NCI-H2227 (cell line): ENCODE measurements around the gene FBXO38.
"Not testable (repeated sequence)": the region's sequence is repeated elsewhere in the genome, so short reads cannot be mapped to it uniquely, and the experiment has no call there.

Experiments
- DNase-seq: peaks from one replicate; lab custom pipeline; 2025; ENCODE audit not compliant: unreplicated experiment; lab: John Stamatoyannopoulos, UW

Gene FBXO38

DNA sequence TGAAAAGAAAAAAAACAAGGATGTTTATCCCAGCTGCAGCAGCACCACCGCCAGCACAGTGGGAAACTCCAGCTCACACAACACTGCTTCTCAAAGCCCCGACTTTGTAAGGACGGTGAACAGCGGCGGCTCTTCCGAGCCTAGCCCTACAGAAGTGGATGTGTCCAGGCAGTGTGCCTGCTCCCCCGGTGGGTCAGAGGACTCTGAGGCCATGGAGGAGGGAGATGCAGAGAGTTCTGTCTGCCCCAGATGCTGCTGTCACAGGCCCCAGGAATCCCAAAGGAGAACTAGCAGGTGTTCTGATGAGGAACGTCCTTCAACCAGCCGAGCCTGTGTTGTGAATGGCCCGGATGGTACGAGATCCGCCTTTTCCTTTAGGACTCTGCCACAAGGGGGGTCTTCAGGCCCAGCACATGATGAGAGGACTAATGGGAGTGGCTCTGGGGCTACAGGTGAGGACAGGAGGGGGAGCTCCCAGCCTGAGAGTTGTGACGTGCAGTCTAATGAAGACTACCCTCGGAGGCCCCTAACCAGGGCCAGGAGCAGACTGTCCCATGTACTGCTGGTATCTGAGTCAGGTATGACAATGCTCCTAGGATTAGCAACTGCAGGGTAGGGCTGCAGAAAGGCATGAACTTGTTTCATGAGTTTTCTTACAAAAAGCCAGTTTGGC, 43.7 kb downstream of the FBXO38 start:
- no peak for DNase-seq

DNA sequence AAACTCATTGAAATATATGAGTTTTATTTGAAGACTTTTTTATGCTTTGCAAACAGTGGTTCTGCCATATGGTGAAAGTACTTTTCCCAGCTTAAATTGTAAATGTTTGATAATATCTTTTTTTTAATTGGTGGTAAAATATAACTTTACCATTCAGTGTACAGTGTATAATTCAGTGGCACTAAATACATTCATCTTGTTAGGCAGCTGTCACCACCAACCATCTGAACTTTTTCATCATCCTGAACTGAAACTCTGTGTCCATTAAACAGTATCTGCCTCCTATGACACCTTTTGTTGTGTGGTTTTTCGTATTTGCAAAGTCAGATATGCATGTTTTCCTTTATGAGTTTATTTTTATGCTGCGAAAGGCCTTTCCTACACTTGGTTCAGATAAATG, 45.1 kb downstream of the FBXO38 start:
- DNase-seq: no peak

DNA sequence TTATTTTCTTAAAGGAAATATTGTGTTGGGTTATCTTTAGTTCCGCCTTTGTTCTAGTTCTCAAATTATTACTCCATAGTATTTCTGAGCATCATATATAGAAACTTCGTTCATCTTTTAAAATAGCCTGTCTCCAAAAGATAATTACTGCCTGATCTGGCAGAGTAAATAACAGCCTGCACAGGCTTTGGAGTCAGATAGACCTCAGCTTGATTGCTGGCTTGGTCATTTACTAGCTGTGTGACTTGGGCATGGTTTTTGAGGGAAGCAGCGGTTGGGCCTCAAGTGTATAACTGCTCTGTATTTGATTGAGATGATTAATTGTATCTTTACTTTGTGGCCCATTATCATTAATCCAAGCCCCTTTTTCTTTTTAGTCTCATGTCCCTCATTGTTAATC, 50.1 kb downstream of the FBXO38 start:
- no peak for DNase-seq

DNA sequence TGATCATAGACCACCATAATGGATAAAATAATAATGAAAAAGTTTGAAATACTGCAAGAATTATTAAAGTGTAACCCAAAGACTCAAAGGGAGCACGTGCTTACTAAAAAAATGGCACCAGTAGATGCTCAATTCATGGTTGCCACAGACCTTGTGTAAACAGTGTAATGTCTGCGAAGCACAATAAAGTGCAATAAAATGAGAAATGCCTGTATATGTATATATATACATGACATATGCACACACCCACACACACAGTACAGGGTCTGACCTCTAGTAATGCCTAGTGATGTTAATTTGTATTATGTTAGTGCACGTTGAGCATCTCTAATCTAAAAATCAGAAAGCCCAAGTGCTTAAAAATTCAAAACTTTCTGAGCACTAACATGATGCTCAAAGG, 52.3 kb downstream of the FBXO38 start:
- DNase-seq: no peak

DNA sequence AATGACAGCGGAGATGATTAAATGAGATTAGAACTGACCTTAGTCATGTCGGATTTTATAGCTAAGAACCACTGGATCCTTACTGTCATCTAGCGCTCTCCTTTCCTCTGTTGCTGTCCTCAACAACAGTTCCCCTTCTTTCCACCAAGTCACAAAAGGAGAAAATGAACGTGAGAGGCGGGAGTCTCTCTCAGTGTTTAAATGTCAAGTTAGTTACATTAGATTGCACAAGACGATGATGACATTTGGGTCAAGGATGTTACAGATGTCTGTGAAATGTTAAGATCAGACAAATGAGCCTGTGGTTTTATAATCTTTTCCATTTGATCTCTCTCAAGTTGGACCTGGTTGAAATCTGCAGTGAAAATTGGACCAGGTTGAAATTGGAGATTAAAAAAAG, 53.5 kb downstream of the FBXO38 start:
- no peak for DNase-seq

DNA sequence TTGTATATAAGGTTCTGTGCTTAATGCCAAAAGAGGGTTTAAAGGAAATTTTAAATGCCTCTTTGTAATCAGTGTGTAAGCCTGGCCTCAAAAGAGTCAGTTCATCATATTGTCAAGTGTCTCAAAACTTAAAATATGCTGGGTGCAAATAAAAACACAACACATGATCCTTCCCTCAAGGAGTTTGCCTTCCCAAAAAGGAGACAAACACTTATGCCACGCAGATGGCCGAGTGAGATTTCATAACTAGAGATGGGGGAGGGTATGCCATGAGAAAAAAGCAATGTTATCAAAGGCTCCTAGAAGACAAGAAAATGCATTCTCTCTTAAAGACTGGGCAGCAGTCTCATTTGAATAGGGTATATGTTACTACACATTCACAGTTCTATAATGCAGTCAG, 55.2 kb downstream of the FBXO38 start:
- DNase-seq: no peak

DNA sequence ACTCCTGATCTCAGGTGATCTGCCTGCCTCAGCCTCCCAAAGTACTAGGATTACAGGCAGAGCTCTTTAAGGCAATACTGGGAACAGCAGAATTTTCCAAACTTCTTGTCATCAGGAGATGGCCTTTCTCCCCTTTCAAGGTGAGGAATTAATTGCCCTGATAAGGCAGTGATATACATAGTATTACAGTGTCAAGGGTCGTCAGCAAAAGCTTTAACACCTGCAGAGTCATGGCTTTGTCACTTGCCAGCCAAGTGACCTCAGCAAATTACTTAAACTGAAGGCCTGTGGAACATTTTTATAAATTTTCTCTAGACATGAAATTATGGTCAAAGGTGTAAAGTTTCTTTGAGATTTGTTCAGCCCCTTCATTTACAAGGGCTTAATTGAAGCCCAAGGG, 59.5 kb downstream of the FBXO38 start:
- DNase-seq: no peak

DNA sequence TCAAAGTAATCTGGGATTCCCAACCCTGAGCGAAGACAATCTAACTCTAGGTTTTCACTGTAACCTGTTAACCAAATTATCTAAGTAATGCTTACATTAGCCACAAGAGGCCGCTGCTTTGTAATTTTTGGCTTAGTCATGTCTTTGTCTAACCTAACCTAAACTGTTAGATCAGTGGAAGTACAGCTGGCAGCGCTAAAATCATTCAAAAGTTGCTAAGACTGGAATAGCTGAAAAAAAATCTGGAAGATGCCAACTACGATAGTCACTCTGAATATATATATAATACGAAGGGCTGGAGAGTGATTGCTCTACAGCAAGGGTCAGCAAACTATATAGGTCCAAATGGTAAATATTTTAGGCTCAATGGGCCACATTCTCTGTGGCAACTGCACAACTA, 60.2 kb downstream of the FBXO38 start:
- peak; percentile 75 for DNase-seq

DNA sequence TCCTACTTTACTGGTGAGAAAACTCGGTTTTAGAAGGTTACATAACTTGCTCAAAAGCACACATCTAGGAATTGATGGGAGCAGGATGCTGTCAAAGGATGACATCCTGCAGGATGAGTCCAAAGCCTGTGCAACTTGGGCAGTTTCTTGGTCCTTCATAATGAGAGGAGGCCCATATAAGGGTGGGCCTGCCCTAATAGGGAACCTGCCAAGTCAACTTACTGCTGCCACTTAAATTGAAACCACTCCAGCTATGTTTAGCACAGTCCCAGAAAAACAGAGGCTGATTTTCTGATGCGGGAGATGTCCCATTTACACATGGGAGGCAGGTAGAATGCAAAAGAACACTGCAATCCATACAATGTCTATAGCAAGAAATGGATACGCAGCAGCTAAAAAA, 61.8 kb downstream of the FBXO38 start:
- DNase-seq: no peak

DNA sequence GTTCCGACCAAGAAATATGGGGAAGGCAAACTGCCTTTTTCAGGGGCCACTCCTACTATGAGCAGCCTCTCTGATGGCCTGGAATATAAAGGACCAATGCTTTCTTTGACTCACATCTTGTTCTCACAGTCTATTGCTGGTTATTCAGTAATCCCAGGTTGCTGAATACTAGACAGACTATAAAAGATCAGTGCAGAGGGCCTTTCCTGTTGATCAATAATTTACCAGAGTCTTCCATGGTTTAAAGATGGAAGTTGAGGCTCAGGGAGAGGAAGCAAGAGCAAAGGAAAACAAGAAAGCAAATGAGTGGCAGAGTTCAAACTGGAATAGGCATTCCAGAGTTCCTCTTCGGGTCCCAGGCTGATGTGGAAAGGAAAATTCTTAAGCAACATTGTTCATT, 62.9 kb downstream of the FBXO38 start:
- no peak for DNase-seq

DNA sequence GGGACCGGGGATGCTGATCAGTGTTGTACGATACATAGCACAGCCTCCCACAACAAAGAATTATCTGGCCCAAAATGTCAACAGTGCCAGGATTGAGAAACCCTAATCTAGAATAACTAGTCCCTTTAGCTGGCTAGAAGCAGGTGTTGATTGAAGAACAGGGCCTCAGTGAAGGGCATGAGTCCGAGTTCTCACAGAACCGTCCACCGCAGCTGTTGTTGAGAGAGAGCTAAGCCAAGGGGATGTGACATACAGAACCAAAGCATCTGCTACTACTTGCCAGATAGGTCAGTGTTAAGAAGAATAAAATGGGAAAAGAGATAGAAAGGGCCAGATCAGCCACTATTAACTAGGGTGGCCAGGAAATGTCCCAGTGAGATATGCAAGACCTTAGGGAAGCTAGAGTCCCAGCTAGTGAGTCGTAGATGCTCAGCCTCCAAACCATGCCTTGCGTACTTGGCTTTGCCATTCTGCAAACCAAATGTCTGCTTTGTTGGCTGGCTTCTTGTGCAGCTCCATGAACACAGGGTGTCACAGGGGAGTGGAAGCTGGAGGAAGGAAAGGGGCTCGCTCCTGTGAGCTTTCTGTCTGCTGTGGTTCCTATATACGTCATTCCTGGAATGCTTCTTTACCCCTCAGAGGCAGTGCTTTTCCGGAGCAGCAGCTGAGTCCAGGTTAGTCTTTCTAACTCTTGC, 68.9 kb downstream of the FBXO38 start:
- DNase-seq: no peak

DNA sequence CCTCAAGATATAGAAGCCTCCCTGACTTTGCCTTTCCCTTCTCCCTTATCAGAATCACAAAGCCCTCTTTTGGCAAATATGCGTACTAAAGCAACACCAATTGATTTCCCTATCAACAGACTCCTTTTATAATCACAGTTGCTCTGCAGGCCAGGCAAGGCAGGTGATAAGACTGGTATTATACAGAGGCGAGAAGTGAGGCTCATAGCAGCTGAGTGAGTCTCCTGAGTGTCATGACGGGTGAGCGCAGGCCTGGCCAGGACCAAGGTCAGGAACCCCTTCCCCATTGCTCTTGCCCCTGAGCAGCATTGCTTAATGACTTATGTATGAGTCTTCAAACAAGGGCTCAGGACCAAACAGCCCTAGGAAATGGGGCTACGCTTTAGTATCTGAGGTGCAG, 70.8 kb downstream of the FBXO38 start:
- DNase-seq: no peak

DNA sequence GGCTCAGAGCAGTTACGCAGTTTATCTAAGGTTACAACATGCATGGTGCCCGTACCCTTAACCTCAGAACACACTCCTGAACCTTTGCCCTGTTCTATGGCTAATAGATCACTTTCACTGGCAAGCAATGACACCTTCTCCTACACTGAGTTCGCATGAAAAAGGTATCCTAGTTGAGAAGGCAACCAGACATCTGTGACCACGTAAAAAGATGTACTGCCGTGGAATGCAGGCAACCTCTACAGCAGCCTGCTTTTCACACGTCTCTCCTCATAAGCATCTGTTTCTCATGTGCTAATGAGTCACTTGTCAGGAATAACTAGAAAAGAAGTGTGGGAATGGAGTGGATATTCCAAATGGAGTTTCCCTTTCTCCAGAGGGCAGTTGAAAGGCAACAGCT, 71.4 kb downstream of the FBXO38 start:
- DNase-seq: no peak

DNA sequence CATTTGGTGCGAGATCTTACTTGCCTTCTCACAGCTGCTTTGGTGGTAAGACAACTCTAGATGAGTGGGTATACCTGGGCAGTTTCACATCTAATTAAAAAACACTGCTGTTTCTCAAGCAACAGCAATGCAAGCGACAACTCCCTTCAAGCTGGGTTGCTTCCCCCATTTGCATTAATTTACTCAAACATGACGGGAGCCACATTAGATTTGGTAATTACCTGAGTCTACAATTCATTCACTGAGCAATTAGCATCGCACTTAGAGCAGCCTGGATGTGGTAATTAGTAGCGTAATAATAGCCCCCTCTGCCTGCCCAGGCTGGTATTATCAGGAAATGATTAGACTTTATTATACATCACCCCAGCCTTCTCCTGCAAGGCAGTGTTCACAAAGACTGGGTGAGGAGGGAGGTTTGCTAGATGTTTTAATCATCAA, 73.4 kb downstream of the FBXO38 start:
- no peak for DNase-seq

DNA sequence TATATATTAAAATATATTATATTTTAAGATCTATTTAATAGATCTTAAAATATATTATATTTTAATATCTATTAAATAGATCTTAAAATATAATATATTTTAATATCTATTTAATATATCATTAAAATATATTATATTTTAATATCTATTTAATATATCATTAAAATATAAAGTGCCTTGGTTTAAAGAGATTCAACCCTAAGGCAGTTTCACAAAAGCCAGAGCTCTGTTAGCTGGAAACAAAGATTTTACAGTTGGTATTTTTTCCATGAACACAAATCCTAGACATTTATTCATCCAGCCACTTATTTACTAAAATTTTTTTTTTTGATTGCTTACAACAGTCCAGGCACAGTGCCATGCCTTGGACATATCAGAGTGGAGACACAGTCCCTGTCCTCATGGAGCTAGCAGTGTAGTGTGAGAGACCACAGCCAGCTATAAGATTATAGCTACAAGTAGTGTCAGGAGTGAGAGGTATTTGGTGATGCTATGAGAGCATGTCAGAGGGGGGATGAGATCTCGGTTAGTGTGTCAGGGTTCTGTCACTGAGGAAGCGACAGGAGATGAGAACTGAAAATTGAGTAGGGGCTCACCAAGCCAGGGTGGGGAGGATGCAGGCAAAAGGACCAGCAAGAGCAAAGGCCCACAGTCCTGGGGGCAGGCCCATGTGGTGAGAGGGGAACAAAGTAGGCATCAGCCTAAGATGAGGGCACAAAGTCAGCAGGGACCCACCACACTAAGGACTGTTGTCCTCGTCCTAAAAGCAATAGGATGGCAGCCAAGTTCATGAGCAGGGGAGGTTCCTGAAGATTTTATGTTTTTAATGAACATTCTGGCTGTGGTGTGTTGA, 74.5 kb downstream of the FBXO38 start:
- no peak for DNase-seq

DNA sequence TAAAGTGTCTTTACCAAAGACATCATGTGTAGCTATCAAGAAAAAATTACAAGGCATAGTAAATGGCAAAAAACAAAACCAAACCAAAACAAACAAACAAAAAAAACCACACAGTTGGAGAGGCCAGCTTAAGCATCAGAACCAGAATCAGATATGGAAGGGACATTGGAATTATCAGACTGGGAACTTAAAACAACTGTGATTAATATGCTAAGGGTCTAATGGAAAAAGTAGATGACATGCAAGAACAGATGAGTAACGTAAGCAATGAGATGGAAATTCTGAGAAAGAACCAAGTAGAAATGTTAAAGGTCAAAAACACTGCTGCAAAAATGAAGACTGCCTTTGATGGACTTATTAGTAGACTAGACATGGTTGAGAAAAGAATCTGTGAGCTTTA, 75.9 kb downstream of the FBXO38 start:
- DNase-seq: no peak

DNA sequence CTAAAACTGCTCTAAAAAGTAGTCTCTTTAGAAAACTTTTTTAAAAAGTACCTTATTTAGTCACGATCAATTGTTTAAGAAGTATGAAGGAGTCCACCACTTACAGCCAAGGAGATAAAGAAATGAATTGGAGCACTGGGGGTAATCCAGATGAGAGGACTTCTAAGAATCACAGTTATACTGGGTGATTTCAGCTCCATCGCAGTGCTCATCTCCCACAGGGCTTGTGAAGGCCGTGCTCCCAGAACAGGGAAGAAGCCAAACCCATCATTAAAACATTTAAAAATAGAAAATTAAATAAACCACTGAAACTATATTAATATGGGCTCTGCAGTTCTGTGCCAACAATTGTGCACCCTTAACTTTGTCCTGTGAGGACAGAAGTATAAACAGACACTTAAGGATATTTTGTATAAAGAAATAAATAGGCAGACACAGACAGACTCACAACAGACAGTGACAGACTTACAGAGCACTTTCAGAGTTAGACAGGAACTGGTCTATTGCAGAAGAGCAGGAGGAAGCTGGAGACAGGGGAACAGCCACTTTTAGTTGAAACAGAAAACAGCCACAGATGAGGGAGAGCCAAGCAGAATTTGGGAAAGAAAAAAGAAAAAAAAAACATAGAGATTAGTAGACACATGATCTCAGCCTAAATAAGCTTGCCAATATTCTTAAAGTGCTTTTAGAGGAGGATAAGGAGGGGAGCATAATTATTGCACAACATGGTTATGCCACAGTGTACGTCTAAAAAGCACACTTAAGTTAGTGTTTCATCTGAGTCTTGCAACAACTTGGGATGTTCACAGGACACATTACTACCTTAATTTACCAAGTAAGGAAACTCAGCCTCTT, 81.8 kb downstream of the FBXO38 start:
- no peak for DNase-seq

DNA sequence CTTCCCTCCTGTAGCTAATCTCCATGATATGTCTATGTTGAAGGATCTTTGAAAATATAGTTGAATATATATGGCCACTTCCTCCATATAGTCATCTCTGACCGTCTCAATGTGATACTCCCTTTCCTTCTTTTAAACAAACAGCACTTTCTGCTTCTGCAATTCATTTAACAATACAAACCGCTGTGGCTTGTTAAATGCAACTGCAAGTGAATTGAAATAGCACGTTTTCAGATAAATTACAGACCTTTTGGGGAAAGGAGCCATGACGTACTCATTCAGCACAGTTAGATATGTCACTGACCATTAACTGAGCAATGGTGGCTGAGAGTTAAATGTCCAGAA, 82.5 kb downstream of the FBXO38 start:
- DNase-seq: no peak

DNA sequence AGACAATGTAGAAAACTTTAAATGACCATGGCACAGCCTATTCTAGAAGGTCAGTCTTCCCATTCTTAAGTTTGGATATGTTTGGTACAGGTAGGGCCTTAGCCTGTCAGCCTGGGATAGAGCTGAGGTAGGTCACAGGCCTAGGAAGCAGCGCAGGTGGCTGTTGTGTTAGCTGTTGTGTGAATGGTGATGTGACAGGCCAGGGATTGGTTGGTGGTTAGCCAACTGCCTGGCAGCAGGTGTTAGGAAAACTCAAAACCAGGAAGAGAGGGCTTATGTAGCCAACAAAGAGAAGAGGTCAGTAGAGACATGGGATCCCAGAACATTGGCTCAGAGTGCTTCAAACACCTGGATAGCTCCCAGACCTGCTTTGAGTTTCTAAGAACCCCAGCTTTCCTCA, 84.2 kb downstream of the FBXO38 start:
- no peak for DNase-seq

DNA sequence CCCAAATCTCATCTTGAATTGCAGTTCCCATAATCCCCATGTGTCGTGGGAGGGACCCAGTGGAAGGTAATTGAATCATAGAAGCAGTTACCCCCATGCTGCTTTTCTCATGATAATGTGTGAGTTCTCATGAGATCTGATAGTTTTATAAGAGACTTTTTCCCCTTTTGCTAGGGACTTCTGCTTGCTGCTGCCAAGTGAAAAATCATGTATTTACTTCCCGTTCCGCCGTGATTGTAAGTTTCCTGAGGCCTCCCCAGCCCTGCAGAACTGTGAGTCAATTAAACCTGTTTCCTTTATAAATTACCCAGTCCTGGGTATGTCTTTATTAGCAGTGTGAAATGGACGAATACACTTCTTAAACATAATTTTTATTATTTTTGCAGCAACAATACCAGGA, 85.0 kb downstream of the FBXO38 start:
- not testable (repeated sequence) for DNase-seq

DNA sequence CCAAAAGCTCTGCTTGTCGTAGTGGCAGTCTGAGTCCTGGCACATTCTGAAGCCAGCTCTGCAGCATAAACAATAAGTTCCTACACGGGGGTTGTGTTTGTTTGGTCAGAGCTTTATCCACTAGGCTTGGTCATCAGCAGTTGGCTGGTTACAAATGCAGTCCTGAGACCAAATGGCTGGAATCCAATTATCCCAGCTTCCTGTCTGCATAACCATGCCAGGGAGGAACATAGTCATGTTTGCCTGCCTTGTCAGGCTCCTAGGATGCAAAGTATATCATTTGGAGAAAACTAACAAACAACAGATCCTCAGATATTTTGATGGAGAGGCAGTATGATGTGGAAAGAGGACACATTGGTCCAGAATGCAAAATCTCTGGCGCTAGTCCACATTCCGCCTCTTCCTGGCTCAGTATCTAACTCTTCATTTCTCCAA, 85.8 kb downstream of the FBXO38 start:
- no peak for DNase-seq
